ENCODE results near the gene CST2. TPM values are rescaled to one million over a fixed set of nuclear protein-coding genes. Genes with fewer than 3 reads are reported as not detected.

The CST2 gene
- total and polyA plus RNA-seq, 2 experiments from 2014 or later = not detected

- Histone ChIP-seq H2AFZ (no peak overlapping the region), H3K27me3 (ENCODE audit: insufficient read depth) (no peaks in the 10 kb centered on the region), H3F3A (replicated peaks; ENCODE audit: low read depth) (no peaks in the 10 kb centered on the region), H3K4me2 (no peak overlapping the region), H3K4me3 (no peak overlapping the region), H3K27ac (ENCODE audit: low read depth) (no peak overlapping the region), H3K79me2 (replicated peaks; ENCODE audit: insufficient read depth) (no peaks in the 10 kb centered on the region), H3K4me1 (ENCODE audit: insufficient read depth) (peaks cover 30% of the 10 kb centered on the region), H4K20me1 (replicated peaks; ENCODE audit: insufficient read depth) (no peaks in the 10 kb centered on the region), H3K36me3 (ENCODE audit: insufficient read depth) (no peaks in the 10 kb centered on the region), H3K9me2 (ENCODE audit: insufficient read depth) (no peaks in the 10 kb centered on the region; the same call in 1 of the 2 replicates)
- no peak for ATAC-seq
- no peak overlapping the region for H3K27ac Mint-ChIP-seq
- H3K4me1 Mint-ChIP-seq = peaks cover 46% of the 10 kb centered on the region
- no peaks in the 10 kb centered on the region for H3K36me3 Mint-ChIP-seq (ENCODE audit: low read depth)
- no peak for TF ChIP-seq CREB1 (CRISPR knock-in tag; IDR thresholded peaks at IDR 0.05; ENCODE audit: low read depth)
- no peak for TF ChIP-seq CTCF (conservative IDR thresholded peaks at IDR 0.05; ENCODE audit: low read depth in 2 of 2)
- TF ChIP-seq ZNF462 (CRISPR knock-in tag; IDR thresholded peaks at IDR 0.05) = no peak
- no peak for TF ChIP-seq ZNF331 (CRISPR knock-in tag; IDR thresholded peaks at IDR 0.05; ENCODE audit: low read depth)
- no peak for TF ChIP-seq POLR2AphosphoS5 (IDR thresholded peaks at IDR 0.05; ENCODE audit: low read depth)
- TF ChIP-seq STAT1 (IDR thresholded peaks at IDR 0.05; ENCODE audit: unreplicated experiment) = no peak
- no peak for TF ChIP-seq REST (IDR thresholded peaks at IDR 0.05; ENCODE audit: unreplicated experiment)
- no peak for TF ChIP-seq ZNF114 (CRISPR knock-in tag; IDR thresholded peaks at IDR 0.05)
- TF ChIP-seq EZH2 (IDR thresholded peaks at IDR 0.05; ENCODE audit: low read depth, unreplicated experiment) = no peak
- TF ChIP-seq ETS1 (IDR thresholded peaks at IDR 0.05) = no peak
- no peak for TF ChIP-seq JUNB (IDR thresholded peaks at IDR 0.05; ENCODE audit: unreplicated experiment)
- no peak for TF ChIP-seq NANOG (IDR thresholded peaks at IDR 0.05; ENCODE audit: borderline replicate concordance)
- H3K27me3 Mint-ChIP-seq (ENCODE audit: insufficient read depth, low read depth, poor library complexity) = peaks cover 6% of the 10 kb centered on the region
- no peak for DNase-seq (ENCODE audit: low spot score)
- H3K9me3 Mint-ChIP-seq = no peaks in the 10 kb centered on the region; the same call in 2 of the 3 replicates
- H3K4me3 Mint-ChIP-seq = no peak overlapping the region
Measured at GRCh38 chr20:23873370-23874015, 47.0 kb upstream of the CST2 start.
